Small intestine (tissue), 7 donors: ENCODE measurements around the gene SGCG. TPM values are rescaled to one million over a fixed set of nuclear protein-coding genes. Genes with fewer than 3 reads are reported as not detected.

ENCODE experiments used
- DNase-seq, 2 donors: peaks; one replicate each; pipeline versions ENCODE4 v3.0.0 to v3.0.0-alpha.2; 2013
- FAIRE-seq: peaks from 2 replicates; lab custom pipeline; 2012; peaks lifted over from hg19 to GRCh38; lab: Jason Lieb, UNC
- H3K27ac ChIP-seq, 3 donors: one replicate each; pipeline ENCODE4 v1.5.1; 2013; ENCODE audit warnings: low read length in 2 of 3, mild to moderate bottlenecking in 2 of 3, control low read depth in 1 of 3, inconsistent platforms in 1 of 3, low read depth in 1 of 3, moderate library complexity in 1 of 3
- H3K27me3 ChIP-seq, 3 donors: one replicate each; pipeline ENCODE4 v1.6.1; 2013; ENCODE audit warnings: low read length in 3 of 3, inconsistent platforms in 1 of 3; ENCODE audit not compliant: control insufficient read depth in 3 of 3, insufficient read depth in 3 of 3
- H3K36me3 ChIP-seq, 3 donors: one replicate each; pipeline ENCODE4 v1.6.1; 2013; ENCODE audit warnings: low read length in 3 of 3, inconsistent platforms in 1 of 3, low read depth in 1 of 3, mild to moderate bottlenecking in 1 of 3, moderate library complexity in 1 of 3; ENCODE audit not compliant: control insufficient read depth in 3 of 3, insufficient read depth in 2 of 3
- H3K4me1 ChIP-seq, 3 donors: one replicate each; pipeline ENCODE4 v1.6.1; 2013; ENCODE audit warnings: low read length in 2 of 3, inconsistent platforms in 1 of 3, low read depth in 1 of 3, mild to moderate bottlenecking in 1 of 3, moderate library complexity in 1 of 3; ENCODE audit not compliant: control insufficient read depth in 3 of 3, insufficient read depth in 2 of 3
- H3K4me3 ChIP-seq, 3 donors: one replicate each; pipeline ENCODE4 v1.5.1; 2013; ENCODE audit warnings: low read length in 3 of 3, control low read depth in 1 of 3, inconsistent platforms in 1 of 3, low read depth in 1 of 3, mild to moderate bottlenecking in 1 of 3, moderate library complexity in 1 of 3
- H3K9me3 ChIP-seq, 2 donors: one replicate each; pipeline ENCODE4 v1.6.1; 2013; ENCODE audit warnings: low read depth in 1 of 2, low read length in 1 of 2; ENCODE audit not compliant: control insufficient read depth in 2 of 2, insufficient read depth in 1 of 2
- WGBS, 3 donors: extraction: QIAGEN DNeasy Blood & Tissue Kit; methylation state at CpG; one replicate each; pipeline ENCODE4 v1.1.7; 2013; 5-methylcytosine and 5-hydroxymethylcytosine counted together
- polyA plus RNA-seq, 4 donors: library from polyadenylated mRNA; stranded (reverse) in 3 of 4; unstranded in 1 of 4; fragments of 200-250 nt in 3 of 4; fragments of 120-200 nt in 1 of 4; gene quantifications; one replicate each; pipeline versions ENCODE4 v1.2.1 to v1.2.3, GENCODE V29; 2013
- donor health status: healthy with polysubstance abuse.
- donor health status: control.
- donor health status: control.
- donor health status: Bipolar disorder and iron deficiency.
- donor health status: healthy.

The SGCG gene
- polyA plus RNA-seq, 4 donors: 0.35 to 0.43 TPM; not detected in 2

DNA sequence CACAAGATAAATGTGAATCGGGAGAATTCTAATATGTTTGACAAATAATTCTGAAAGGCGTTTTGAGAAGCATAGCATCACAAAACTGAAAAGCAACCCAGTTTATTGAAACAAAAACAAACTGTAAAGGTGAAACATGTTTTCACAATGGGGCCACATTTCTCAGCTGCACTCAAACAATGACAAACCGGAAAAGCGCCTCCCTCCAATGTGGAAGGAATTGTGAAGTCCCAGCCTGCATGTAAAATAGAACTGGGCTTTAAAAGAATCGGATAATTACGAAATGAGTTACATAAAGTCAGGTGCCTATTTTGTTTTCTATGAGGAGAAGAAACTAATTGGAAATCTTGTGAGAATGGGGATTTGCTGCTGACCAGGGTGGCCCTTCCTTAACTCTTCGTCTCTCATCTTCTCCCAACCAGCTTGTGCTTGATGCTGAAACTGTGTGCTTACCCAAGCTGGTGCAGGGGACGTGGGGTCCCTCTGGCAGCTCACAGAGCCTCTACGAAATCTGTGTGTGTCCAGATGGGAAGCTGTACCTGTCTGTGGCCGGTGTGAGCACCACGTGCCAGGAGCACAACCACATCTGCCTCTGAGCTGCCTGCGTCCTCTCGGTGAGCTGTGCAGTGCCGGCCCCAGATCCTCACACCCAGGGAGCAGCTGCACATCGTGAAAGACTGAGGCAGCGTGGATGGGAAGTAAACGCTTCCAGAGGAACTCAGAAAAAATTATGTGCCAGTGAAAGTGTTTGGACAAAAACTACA is 143.3 kb downstream of the SGCG start:
- H3K27me3 ChIP-seq: no peaks in the 10 kb centered on the region
- H3K4me3 ChIP-seq: no peak overlapping the region
- DNase-seq: no peak
- no peak for FAIRE-seq
- peaks cover 0 to 2% (median 0%) of the 10 kb centered on the region in 3 donors for H3K4me1 ChIP-seq
- no peak overlapping the region for H3K27ac ChIP-seq
- H3K36me3 ChIP-seq: no peaks in the 10 kb centered on the region
- no peaks in the 10 kb centered on the region for H3K9me3 ChIP-seq
- WGBS, 3 donors: 66 to 78% (median 73%) methylated on average over 17 of the region's 17 CpGs

DNA sequence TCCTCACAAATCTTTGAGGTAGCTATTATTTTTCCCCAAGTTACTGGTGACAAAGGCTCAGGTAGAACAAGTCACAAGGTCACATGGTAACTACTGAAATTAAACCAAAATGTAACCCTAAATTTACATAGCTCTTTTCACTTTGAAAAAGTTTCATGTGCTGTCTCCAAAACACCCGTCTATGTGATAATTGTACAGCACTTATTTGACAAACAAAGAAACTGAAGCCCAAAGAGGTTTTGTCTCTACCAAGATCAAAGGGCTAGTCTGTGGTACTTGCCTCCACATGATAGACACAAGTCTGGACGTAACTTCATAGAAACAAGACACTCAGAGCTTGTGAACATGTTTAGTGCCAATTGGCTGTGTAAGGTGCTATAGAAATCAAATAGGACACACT is 144.4 kb downstream of the SGCG start:
- no peak for FAIRE-seq
- Histone ChIP-seq H3K4me3 (no peak overlapping the region), H3K27ac (no peak overlapping the region), H3K36me3 (no peaks in the 10 kb centered on the region), H3K9me3 (no peaks in the 10 kb centered on the region), H3K27me3 (no peaks in the 10 kb centered on the region), H3K4me1 (peaks cover 0 to 2% (median 0%) of the 10 kb centered on the region in 3 donors)
- WGBS, 3 donors: 52 to 70% (median 54%) methylated on average over 2 of the region's 2 CpGs
- DNase-seq: no peak

DNA sequence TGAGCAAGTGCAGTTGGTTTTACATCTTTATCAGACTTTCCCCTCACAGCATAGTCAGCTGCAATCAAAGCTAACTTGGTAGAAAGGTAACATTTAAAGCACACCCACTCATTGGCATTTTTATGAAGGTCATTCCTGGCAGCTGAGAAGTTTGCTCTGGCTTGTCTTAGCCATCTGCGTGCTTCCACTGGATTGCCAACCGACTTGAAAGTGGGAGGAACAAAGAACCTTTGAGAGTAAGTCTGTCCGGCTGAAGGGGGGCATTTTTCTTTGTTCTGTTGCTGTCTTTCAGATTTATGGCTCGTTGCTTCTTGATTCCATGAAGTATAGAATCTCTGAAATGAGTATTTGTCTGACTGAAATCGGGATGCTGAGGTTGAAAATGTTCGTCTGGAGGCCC is 149.6 kb downstream of the SGCG start:
- no peak overlapping the region for H3K4me3 ChIP-seq
- H3K27ac ChIP-seq: no peak overlapping the region
- no peaks in the 10 kb centered on the region for H3K9me3 ChIP-seq
- FAIRE-seq: no peak
- no peaks in the 10 kb centered on the region for H3K36me3 ChIP-seq
- WGBS, 3 donors: 82 to 89% (median 83%) methylated on average over 6 of the region's 6 CpGs
- no peak for DNase-seq
- H3K27me3 ChIP-seq: no peaks in the 10 kb centered on the region
- H3K4me1 ChIP-seq: no peaks in the 10 kb centered on the region

DNA sequence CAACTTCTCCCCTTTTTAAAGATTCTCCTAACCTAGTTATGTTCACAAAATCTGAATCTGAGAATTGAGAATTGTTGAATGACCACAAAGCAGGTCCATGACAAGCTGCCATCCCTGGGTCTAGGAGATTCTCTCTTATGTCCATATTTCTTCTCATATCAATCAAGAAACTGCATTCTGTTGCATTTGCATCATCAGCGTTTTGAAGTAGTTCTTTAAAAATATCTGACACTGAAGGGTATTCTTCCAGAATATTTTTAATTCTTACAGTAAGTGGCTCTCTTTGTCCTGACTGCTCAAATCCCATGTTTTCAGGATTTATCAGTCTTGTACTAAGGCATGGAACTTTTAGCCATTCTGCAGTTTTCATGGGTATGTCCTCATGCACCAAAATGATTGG is 158.4 kb downstream of the SGCG start:
- Histone ChIP-seq H3K9me3 (peaks cover 0 to 9% of the 10 kb centered on the region in 2 donors), H3K4me3 (no peak overlapping the region), H3K36me3 (no peaks in the 10 kb centered on the region), H3K27me3 (no peaks in the 10 kb centered on the region), H3K27ac (no peak overlapping the region), H3K4me1 (no peaks in the 10 kb centered on the region)
- FAIRE-seq: no peak
- 93 to 98% (median 94%) methylated on average over 1 of the region's 1 CpG for WGBS, 3 donors
- no peak for DNase-seq

DNA sequence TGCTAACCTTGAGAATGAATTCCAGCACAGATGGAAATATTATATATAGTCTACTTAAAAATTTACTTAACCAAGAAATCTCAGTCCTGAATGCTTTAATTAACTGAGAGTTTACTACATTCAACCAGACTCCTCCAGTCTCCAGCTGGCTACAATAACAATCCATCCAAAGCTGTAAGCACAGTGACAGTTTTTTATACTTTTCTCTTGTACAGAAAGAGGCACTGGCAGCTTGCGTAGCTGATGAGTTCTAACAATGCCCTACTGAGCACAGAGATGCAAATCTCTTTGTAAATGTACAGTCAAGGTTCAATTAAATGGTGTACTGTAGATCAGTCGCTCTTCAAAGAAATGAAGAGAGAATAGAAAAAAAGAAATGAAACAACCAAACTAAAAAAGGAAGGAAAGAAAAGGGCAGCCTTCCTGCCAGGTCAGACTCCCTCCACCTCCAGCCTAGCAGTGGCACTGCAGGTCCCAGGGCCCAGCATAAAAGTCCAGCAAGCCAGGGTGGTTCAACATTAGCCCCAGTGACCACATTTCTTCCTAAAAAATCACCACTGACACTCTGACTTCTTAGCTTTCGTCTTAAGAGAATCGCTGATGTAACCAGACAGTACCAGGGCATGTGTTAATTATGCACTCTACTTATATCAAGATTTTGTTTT is 164.3 kb downstream of the SGCG start:
- 84 to 99% (median 93%) methylated on average over 4 of the region's 4 CpGs for WGBS, 3 donors
- no peaks in the 10 kb centered on the region for H3K9me3 ChIP-seq
- no peak overlapping the region for H3K4me3 ChIP-seq
- FAIRE-seq (no peak), DNase-seq (no peak)
- peaks cover 0 to 2% (median 0%) of the 10 kb centered on the region in 3 donors for H3K36me3 ChIP-seq
- H3K27ac ChIP-seq: no peak overlapping the region
- no peaks in the 10 kb centered on the region for H3K27me3 ChIP-seq
- no peaks in the 10 kb centered on the region for H3K4me1 ChIP-seq

DNA sequence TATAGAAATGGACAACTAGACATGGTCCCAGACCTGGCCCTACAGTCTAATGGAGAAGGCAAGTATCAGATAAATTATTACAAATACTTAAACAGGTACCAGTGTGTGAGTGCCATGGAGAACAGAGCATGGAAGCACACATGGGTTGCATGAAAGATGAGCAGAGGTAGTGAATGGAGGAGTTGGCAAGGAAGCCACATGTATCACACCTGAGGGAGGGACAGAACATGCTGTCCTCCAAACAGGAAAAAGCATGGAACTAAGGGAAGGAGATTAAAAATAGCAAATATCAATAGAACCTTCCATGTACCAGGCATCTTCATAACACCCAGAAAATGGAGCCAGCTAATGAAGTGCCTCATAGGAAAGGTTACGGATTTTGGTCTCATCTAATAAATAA is 166.8 kb downstream of the SGCG start:
- no peaks in the 10 kb centered on the region for H3K27me3 ChIP-seq
- no peak overlapping the region for H3K4me3 ChIP-seq
- H3K9me3 ChIP-seq: no peaks in the 10 kb centered on the region
- WGBS, 3 donors: 95 to 96% (median 96%) methylated on average over 1 of the region's 1 CpG
- no peak for DNase-seq
- H3K27ac ChIP-seq: no peak overlapping the region
- H3K36me3 ChIP-seq: peaks cover 0 to 2% (median 0%) of the 10 kb centered on the region in 3 donors
- no peaks in the 10 kb centered on the region for H3K4me1 ChIP-seq
- FAIRE-seq: no peak

DNA sequence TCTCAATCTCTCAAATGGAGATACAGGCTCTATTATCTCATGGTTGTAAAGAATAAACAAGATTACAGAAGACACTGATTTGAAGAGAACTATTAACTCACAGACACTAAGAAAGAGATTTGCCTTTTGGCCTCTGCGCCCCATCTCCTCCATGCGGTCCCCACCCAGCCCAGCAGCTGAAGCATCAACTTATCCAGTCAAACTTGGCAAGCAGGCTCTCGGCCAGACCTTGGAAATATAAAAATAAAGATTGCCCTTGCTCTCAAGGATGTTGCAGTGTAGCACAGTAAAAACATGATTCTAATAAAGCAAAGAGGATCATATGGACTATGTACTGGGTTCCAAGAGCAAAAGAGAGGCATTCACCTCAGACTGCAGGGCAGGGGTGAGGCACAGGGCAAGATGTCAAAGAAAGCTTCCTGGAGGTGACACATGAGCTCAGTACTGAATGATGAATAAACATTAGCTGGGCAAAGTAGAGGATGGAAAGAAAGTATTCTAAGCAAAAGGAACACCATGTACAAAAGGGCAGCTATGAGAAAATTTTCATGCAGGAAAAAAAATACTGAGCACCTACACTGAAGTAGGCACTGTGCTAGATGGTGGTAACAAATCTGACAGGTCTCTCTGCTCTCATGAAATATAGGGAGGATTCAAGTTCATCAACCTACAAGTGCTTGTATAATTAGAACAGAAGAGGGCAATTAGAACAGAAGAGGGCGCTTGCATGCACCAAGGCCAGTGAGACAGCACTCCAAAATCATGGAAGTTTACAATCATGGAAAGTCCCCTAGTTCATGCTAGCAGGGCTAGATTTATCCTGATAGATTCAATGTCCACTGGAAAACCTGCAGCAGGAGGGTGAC is 167.7 kb downstream of the SGCG start:
- H3K27ac ChIP-seq: no peak overlapping the region
- H3K27me3 ChIP-seq: no peaks in the 10 kb centered on the region
- H3K4me3 ChIP-seq: no peak overlapping the region
- FAIRE-seq (no peak), DNase-seq (peak in 1 of 2 donors; percentile 64)
- no peaks in the 10 kb centered on the region for H3K9me3 ChIP-seq
- 85 to 89% (median 87%) methylated on average over 4 of the region's 4 CpGs for WGBS, 3 donors
- H3K4me1 ChIP-seq: no peaks in the 10 kb centered on the region
- peaks cover 0 to 2% (median 0%) of the 10 kb centered on the region in 3 donors for H3K36me3 ChIP-seq
